ENCODE results near the gene HELZ2.

The HELZ2 gene

DNA sequence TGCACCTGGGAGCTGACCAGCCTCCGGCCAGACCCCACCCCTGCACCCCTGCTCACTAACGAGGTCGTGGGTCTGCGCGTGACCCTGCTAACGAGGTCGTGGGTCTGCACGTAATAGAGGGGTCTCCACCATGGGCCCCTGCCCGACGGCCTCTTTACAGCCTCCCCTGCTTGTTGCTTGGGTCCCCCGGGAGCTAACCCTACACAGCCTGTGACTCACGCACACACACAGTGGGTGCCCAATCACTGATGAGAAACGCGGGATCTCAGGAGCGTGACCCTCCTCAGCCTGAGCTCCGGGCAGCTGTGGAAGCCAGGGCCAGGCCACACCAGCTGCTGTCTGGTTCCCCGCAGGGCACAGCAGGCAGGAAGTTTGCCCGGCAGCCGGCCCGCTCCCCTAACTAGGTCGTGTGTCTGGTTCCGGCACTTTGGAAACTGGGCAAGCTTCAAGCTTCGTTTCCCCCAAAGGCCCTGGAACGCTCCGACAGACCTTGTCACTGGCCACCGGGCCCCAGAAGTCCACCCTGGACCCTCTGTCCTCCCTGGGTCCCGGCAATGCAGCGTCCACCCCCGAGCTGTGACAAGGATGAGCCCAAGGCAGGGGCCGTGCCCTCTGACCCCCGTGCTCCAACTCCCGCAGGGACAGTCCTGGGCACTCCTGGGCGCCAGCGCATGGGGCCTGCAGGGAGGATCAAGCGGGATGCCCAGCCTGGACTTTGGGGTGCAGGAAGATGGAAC is 37.6 kb downstream of the HELZ2 start:
- DNase-seq: no peak

DNA sequence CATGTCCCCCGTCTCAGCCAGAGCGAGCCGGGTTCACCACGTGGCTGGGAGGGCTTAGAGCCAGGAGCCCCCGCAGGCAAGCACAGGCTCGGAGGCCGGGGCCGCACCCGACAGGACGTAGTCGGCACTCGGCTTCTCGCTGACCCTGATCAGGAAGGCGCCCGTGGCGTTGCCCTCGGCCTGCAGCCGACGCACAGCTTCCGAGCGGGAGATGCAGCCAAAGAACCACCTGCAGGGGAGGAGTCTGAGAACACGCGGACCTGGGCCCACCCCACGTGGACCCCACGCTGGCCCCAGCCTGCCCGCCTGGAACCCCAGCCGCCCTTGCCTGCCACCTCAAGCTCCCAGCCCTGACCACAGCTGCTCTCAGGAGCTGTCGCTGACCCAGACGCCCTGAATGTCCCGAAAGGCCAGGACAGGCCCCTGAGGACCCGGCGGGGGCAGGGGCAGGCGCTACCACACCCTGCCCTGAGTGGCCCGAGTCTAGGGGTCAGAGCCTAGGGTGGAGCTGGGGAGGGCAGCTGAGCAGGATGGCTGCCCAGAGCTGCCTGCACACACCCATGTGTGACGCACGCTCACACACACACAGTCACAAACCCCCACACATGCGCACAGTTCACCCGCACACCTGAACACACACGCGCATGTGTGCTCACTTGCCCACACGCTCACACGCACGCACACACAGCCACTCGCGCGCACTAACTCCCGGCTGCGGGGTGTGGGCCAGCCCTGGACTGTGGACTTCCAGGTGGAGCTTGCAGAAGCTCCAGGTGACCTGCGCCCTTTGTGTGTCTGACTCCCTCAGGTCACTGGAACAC is 39.0 kb downstream of the HELZ2 start:
- DNase-seq: no peak

DNA sequence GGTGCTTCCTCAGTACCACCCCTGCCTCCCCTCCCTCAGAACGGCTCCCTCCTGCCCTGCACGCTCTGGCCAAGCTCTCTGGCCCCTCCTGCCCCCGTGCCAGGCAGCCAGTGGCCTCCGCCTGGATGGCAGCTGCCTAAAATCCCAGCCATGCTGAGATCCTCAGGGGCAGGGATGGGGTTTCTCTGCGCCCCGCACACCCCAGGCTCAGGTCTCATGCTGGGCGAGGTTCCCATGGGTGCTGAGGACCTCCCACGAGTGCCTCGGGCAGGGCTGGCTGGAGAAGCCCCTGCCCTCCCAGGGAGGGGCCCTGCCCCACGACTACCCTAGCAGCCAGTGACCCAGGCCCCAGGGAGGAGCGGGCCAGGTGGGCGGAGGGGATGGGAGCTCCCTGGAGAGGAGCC is 39.6 kb downstream of the HELZ2 start:
- DNase-seq: no peak

DNA sequence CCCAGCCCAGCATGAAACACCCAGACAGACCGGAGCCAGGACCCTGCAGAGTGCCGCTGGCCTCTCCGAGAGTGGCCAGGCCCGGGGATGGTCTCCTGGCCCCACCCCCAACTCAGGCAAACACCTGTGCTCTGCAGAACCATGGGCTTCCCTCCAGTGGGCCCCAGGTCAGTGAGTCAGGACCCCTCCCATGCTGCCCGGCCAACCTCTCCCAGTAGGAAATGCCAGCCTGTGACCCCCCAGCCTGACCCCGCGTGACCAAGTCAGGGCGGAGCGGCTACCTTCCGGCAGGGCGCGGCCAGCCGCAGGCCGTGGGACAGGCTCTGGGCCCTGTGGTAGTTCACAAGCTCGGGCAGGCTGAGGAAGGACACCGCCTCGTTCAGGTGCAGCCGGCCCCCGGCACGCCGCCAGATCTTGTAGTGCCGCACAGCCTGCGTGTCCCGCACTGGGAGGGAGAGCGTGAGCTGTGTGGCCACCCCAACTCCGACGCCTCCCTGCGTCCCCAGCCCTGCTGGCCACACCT is 40.1 kb downstream of the HELZ2 start:
- no peak for DNase-seq

DNA sequence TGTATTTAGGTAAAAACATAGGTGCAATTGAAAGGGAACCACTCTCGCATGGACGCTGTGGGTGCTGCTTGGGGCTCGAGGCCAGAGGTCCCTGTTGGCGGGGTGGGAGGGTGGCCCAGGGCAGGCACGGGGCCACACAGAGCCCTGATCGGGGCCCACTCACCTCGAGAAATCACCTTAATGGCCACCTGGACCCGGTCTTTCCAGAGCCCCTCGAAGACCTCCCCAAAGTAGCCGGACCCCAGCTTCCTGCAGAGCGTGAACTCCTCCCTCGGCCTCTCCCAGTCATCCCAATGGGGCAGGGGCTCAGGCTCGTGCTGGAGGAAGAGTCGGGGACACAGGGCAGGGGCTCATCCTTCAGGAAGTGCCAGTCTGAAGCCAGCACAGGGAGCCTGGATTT is 40.7 kb downstream of the HELZ2 start:
- no peak for DNase-seq

GRCh38 chr20:63532449-63532971 is 41.5 kb downstream of the HELZ2 start:
- DNase-seq: no peak

- DNase-seq: no peak
Measured at GRCh38 chr20:63531686-63532448, 42.2 kb downstream of the HELZ2 start.

DNA sequence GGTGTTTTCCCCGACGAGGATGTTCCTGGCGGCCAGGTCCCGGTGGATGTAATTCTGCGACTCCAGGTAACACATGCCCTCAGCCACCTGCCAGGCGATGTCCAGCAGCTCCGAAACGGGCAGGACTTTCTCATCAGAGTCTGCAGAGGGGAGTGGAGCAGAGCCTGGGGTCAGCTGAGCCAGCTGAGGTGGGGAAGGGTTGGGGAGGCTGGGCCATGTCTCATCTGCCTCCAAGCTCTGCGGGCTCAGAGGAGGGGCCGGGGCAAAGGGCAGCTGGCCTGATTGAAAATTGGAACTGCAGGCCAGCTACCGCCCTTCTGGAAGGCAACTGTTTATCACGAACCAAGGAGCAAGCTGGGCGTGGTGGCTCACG is 43.3 kb downstream of the HELZ2 start:
- DNase-seq: no peak

DNA sequence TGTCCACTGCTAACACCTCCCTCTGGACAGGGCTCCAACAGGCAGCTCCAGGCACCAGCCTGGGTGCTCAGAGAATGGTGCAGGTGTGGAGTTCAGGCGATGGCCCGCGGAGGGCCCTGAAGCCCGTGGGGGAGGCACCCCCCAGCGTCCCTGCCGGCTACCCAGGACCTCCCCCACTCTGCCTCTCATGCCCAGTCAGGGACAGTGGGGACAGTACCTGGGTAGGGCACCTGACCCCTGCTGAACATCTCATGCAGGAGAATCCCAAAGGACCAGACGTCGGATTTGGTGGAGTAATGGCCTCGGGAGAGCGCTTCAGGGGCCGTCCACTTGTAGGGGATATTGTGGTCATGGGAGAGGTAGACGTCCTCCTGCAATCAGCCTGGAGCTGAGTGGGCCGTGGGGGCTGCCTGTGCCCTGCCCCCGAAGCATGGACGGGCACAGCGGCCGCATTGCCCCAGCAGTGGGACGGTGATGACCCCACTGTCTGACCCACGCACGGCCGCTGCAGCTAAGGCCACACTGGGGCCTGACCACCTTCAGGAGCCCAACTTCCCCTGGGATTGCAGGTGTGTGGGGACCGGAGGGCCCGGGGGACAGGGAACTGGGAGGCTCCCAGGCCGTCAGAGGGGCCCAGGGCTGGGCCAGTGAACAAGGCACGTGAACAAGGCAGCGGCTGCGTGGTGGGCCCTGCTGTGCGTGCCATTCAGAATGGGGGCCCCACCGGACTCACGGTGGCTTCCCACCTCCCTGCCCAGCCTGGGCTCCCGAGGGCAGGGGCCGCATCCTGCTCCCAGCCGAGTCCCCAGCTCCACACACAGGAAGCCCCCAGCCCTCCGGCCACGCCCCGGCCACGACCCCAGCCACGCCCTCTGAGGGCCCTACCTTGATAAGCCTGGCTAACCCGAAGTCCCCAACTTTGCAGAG is 43.9 kb downstream of the HELZ2 start:
- no peak for DNase-seq

DNA sequence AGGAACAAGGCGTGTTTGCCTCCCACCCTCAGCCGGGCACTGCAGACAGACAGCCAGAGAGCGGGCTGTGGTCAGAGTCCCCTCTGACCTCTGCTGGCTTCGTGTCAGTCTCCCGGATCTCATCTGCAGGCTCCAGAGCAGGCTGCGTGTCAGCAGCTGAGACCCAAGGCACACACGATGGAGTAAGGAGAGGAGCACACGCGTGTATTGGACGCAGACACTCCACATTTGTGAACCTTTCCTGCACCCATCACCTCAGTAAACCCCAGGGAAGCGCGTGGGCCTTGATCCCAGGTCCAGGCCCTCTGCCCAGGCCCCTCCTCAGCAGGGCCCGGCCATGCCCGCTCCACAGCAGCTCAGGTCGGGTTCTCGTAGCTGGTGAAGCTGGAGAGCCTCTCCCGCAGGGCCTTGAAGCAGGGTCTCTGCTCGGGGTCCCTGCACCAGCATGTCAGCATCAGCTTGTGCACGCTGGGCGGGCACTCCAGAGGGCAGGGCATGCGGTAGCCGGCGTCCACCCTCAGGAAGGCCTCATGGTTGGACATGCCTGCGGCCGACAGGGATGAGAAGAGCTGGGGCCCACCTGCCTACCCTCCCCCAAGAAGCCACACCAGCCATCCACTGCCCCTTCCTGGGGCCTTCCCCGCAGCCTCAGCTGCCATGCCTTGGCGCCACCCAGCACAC is 44.7 kb downstream of the HELZ2 start:
- DNase-seq: no peak

GRCh38 chr20:63527184-63527583 is 46.9 kb downstream of the HELZ2 start:
- no peak for DNase-seq

- no peak for DNase-seq
Measured at GRCh38 chr20:63525971-63526370, 48.1 kb downstream of the HELZ2 start.

- DNase-seq: no peak
Measured at GRCh38 chr20:63525185-63525584, 48.9 kb downstream of the HELZ2 start.

Measured in activated effector memory CD4-positive, alpha-beta T cell treated with anti-CD3 and anti-CD28 coated beads, Interleukin-2, amount 50 U/mL, for 16 hours (primary cell).